IPS-18c (cell line): Measurements from ENCODE around the gene WWP2.
"Not testable (repeated sequence)": the region's sequence is repeated elsewhere in the genome, so short reads cannot be mapped to it uniquely, and the experiment has no call there.

Source experiments
- H3K4me3 ChIP-seq: 2 replicates; pipeline ENCODE4 v1.7.0; 2013; ENCODE audit warnings: low read depth, mild to moderate bottlenecking, low read length, moderate library complexity; ENCODE audit not compliant: insufficient read depth
- H3K9me3 ChIP-seq: one replicate; pipeline ENCODE4 v1.6.1; 2013; ENCODE audit warnings: mild to moderate bottlenecking, low read length, moderate library complexity; ENCODE audit not compliant: control insufficient read depth, insufficient read depth

The WWP2 gene

GRCh38 chr16:69761983-69762813, at the start of gene WWP2:
Gene WWP2 (plus strand): TSS chr16:69762332. CDS start chr16:69787011, 24,679 bp downstream.
- Histone ChIP-seq H3K4me3 (peak within 1 kb of the TSS; percentile 90), H3K9me3 (peaks cover 2% of the 10 kb centered on the region)

- H3K4me3 ChIP-seq: no peak overlapping the region
- no peaks in the 10 kb centered on the region for H3K9me3 ChIP-seq
These were observed 49.1 kb upstream of the WWP2 start for GRCh38 chr16:69712914-69713581.

GRCh38 chr16:69717066-69717465, 45.1 kb upstream of the WWP2 start:
- Histone ChIP-seq H3K4me3 (no peak overlapping the region), H3K9me3 (no peaks in the 10 kb centered on the region)

GRCh38 chr16:69718111-69718764, 43.9 kb upstream of the WWP2 start:
- Histone ChIP-seq H3K4me3 (no peak overlapping the region), H3K9me3 (no peaks in the 10 kb centered on the region)

GRCh38 chr16:69720822-69721430, 41.2 kb upstream of the WWP2 start:
- H3K4me3 ChIP-seq: no peak overlapping the region
- no peaks in the 10 kb centered on the region for H3K9me3 ChIP-seq

GRCh38 chr16:69721441-69721957, 40.6 kb upstream of the WWP2 start:
- H3K4me3 ChIP-seq: no peak overlapping the region
- no peaks in the 10 kb centered on the region for H3K9me3 ChIP-seq

GRCh38 chr16:69724414-69724873, 37.7 kb upstream of the WWP2 start:
- Histone ChIP-seq H3K9me3 (no peaks in the 10 kb centered on the region), H3K4me3 (no peak overlapping the region)

GRCh38 chr16:69724981-69725479, 37.1 kb upstream of the WWP2 start:
- Histone ChIP-seq H3K4me3 (no peak overlapping the region), H3K9me3 (no peaks in the 10 kb centered on the region)

GRCh38 chr16:69725480-69726312, 36.4 kb upstream of the WWP2 start:
- Histone ChIP-seq H3K4me3 (peak overlapping the region; percentile 68), H3K9me3 (no peaks in the 10 kb centered on the region)

GRCh38 chr16:69726313-69727060, 35.6 kb upstream of the WWP2 start, which contains the start of gene NQO1:
Gene NQO1 (minus strand): TSS chr16:69726560. CDS start chr16:69726439, 121 bp downstream.
- H3K9me3 ChIP-seq: no peaks in the 10 kb centered on the region
- peak within 1 kb of the TSS; percentile 68 for H3K4me3 ChIP-seq

- no peak overlapping the region for H3K4me3 ChIP-seq
These were observed 34.2 kb upstream of the WWP2 start for GRCh38 chr16:69727916-69728270.

GRCh38 chr16:69729030-69729429, 33.1 kb upstream of the WWP2 start:
- H3K4me3 ChIP-seq: not testable (repeated sequence)

More at GRCh38 chr16:69727916-69728270, 34.2 kb upstream of the WWP2 start:
- H3K9me3 ChIP-seq: no peaks in the 10 kb centered on the region

GRCh38 chr16:69731280-69731679, 30.9 kb upstream of the WWP2 start:
- H3K9me3 ChIP-seq, H3K4me3 ChIP-seq: not testable (repeated sequence)

More at GRCh38 chr16:69729030-69729429, 33.1 kb upstream of the WWP2 start:
- H3K9me3 ChIP-seq: not testable (repeated sequence)

- Histone ChIP-seq H3K9me3 (no peaks in the 10 kb centered on the region), H3K4me3 (no peak overlapping the region)
These were observed 30.0 kb upstream of the WWP2 start for GRCh38 chr16:69732101-69732500.

GRCh38 chr16:69741519-69741918, 20.6 kb upstream of the WWP2 start:
- no peak overlapping the region for H3K4me3 ChIP-seq

More at GRCh38 chr16:69741519-69741918, 20.6 kb upstream of the WWP2 start:
- H3K9me3 ChIP-seq: no peaks in the 10 kb centered on the region
